Measurements from ENCODE around the gene LTC4S.

DNA sequence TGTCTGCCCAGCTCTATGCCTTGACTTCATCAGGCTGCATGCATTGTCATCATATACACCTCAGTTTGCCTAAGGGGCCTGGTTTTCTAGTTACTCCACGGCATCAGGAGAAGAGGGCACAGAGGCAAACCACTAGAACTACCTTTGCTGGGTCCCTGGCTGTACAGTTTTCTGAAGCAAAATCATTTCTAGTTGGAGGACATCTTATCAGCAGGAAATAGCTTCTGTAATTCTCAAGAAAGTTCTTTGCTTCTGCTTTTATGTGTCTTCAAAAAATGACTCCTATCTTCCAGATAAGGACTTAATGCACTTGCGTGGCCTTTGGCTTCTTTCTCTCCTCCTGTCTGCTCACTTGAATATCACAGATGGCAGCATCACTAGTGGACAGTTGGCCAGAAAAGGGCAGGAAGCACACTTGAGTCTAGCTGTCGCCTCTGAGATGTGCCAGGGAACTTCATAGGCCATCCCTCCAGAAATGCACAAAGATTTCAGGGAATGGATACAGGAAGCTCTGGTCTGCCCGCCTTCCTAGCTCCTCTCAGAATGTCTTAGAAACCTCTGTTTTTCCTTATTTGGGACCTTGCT, 22.4 kb upstream of the LTC4S start:
- TF ChIP-seq, protein P1, sequence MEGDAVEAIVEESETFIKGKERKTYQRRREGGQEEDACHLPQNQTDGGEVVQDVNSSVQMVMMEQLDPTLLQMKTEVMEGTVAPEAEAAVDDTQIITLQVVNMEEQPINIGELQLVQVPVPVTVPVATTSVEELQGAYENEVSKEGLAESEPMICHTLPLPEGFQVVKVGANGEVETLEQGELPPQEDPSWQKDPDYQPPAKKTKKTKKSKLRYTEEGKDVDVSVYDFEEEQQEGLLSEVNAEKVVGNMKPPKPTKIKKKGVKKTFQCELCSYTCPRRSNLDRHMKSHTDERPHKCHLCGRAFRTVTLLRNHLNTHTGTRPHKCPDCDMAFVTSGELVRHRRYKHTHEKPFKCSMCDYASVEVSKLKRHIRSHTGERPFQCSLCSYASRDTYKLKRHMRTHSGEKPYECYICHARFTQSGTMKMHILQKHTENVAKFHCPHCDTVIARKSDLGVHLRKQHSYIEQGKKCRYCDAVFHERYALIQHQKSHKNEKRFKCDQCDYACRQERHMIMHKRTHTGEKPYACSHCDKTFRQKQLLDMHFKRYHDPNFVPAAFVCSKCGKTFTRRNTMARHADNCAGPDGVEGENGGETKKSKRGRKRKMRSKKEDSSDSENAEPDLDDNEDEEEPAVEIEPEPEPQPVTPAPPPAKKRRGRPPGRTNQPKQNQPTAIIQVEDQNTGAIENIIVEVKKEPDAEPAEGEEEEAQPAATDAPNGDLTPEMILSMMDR (IDR thresholded peaks at IDR 0.05) = no peak
- no peak for TF ChIP-seq EP300 (IDR thresholded peaks at IDR 0.05; ENCODE audit: low read depth)
